Esophagus muscularis mucosa (tissue), 4 donors: ENCODE data around the gene EVL. TPM values are rescaled to one million over a fixed set of nuclear protein-coding genes. Genes with fewer than 3 reads are reported as not detected.
"Not testable (repeated sequence)": the region's sequence is repeated elsewhere in the genome, so short reads cannot be mapped to it uniquely, and the experiment has no call there.

Experiments used
- DNase-seq: peaks from one replicate; pipeline ENCODE4 v3.0.0-alpha.2; 2017; ENCODE audit errors: extremely low spot score
- H3K27ac ChIP-seq, 4 donors: fragments of 200-600 bp; sonication (generic); replicated peaks in 1 of 4; 1 replicate in 3 of 4; 2 replicates in 1 of 4; pipeline ENCODE4 v1.5.1; 2016 to 2019; ENCODE audit warnings: mild to moderate bottlenecking in 1 of 4
- H3K27me3 ChIP-seq, 4 donors: fragments of 200-600 bp; sonication (generic); one replicate each; pipeline versions ENCODE4 v1.5.1 to v1.6.0; 2016 to 2019
- H3K36me3 ChIP-seq, 4 donors: fragments of 200-600 bp; sonication (generic); one replicate each; pipeline ENCODE4 v1.5.1; 2016 to 2019
- H3K4me1 ChIP-seq, 4 donors: fragments of 200-600 bp; sonication (generic); one replicate each; pipeline ENCODE4 v1.5.1; 2016 to 2019
- H3K4me3 ChIP-seq, 4 donors: fragments of 200-600 bp; sonication (generic); 1 replicate in 2 of 4; 2 replicates in 2 of 4; pipeline ENCODE4 v1.5.1; 2016 to 2019; ENCODE audit warnings: mild to moderate bottlenecking in 4 of 4, moderate library complexity in 1 of 4
- H3K9me3 ChIP-seq, 4 donors: fragments of 200-600 bp; sonication (generic); 1 replicate in 3 of 4; 2 replicates in 1 of 4; pipeline ENCODE4 v1.5.1; 2016 to 2019
- CTCF ChIP-seq, 3 experiments: fragments of 200-600 bp in 2 of 3; fragments of 450-650 bp in 1 of 3; sonication (generic) in 2 of 3; IDR thresholded peaks; one replicate each; pipeline ENCODE4 v1.5.1; 2017 to 2019; ENCODE audit warnings: antibody characterized with exemption in 3 of 3, mild to moderate bottlenecking in 2 of 3, moderate library complexity in 1 of 3
- EP300 ChIP-seq: sonication (generic); formaldehyde crosslinking; IDR thresholded peaks from one replicate; pipeline ENCODE4 v1.6.1; 2017; ENCODE audit warnings: antibody characterized with exemption
- POLR2A ChIP-seq: fragments of 450-650 bp; IDR thresholded peaks from one replicate; pipeline ENCODE4 v1.6.1; 2017; ENCODE audit warnings: antibody characterized with exemption, moderate library complexity, mild to moderate bottlenecking, low read depth
- POLR2AphosphoS5 ChIP-seq, 2 donors: sonication (generic); formaldehyde crosslinking; IDR thresholded peaks; one replicate each; pipeline ENCODE4 v1.6.1; 2017; ENCODE audit warnings: antibody characterized with exemption in 2 of 2
- WGBS: methylation state at CpG from one replicate; pipeline ENCODE4 v1.1.5; 2018; 5-methylcytosine and 5-hydroxymethylcytosine counted together
- intact Hi-C: fragments of 100-400 bp; cut with DNase I; formaldehyde crosslinking; loops from one replicate; pipeline ENCODE4 v1.15.1; 2023
- total RNA-seq, 4 donors: library from RNA; depleted of rRNA; stranded (reverse); fragments of >200 nt; gene quantifications; one replicate each; pipeline versions ENCODE4 v1.1.0 to v1.2.1, GENCODE V29; 2016

EVL gene
- total RNA-seq, 4 donors from 2014 or later: 27.0 to 43.9 (median 37.3) TPM

GRCh38 chr14:100153560-100153959 lies 88.3 kb downstream of the EVL start:
- Histone ChIP-seq H3K4me1 (peaks cover 0 to 3% (median under 1%) of the 10 kb centered on the region in 4 donors), H3K9me3 (peaks cover 0 to 9% (median 8%) of the 10 kb centered on the region in 4 donors), H3K36me3 (no peaks in the 10 kb centered on the region), H3K27me3 (peaks cover 0 to 77% (median 13%) of the 10 kb centered on the region in 4 donors), H3K4me3 (no peak overlapping the region), H3K27ac (no peak overlapping the region)
- 90% methylated on average over 2 of the region's 6 CpGs for WGBS
- intact Hi-C loops: no loop called here
- DNase-seq: no peak
- TF ChIP-seq CTCF (IDR thresholded peaks at IDR 0.05) (no peak), POLR2A (no peak), POLR2AphosphoS5 (IDR thresholded peaks at IDR 0.05) (no peak), EP300 (no peak)

- TF ChIP-seq POLR2A (no peak), CTCF (IDR thresholded peaks at IDR 0.05) (peak; percentile 14 to 38 (median 15)), POLR2AphosphoS5 (IDR thresholded peaks at IDR 0.05) (no peak), EP300 (no peak)
- H3K36me3 ChIP-seq: no peaks in the 10 kb centered on the region
- H3K4me3 ChIP-seq: no peak overlapping the region
- WGBS: 65% methylated on average over 8 of the region's 8 CpGs
- no peak for DNase-seq
- H3K27ac ChIP-seq: no peak overlapping the region
- H3K27me3 ChIP-seq: peaks cover 2 to 92% (median 29%) of the 10 kb centered on the region in 4 donors
- intact Hi-C loops: no loop called here
- H3K4me1 ChIP-seq: peaks cover 12 to 18% (median 16%) of the 10 kb centered on the region in 4 donors
- peaks cover 0 to 9% (median 8%) of the 10 kb centered on the region in 4 donors for H3K9me3 ChIP-seq
Observed at GRCh38 chr14:100155049-100155621, 89.9 kb downstream of the EVL start.

- 68% methylated on average over 12 of the region's 12 CpGs for WGBS
- intact Hi-C loops: no loop called here
- TF ChIP-seq CTCF (IDR thresholded peaks at IDR 0.05) (no peak), POLR2AphosphoS5 (IDR thresholded peaks at IDR 0.05) (no peak), POLR2A (no peak), EP300 (no peak)
- DNase-seq: no peak
- peaks cover 2 to 92% (median 33%) of the 10 kb centered on the region in 4 donors for H3K27me3 ChIP-seq
- H3K27ac ChIP-seq: no peak overlapping the region
- H3K4me3 ChIP-seq: no peak overlapping the region
- peaks cover 0 to 9% (median 8%) of the 10 kb centered on the region in 4 donors for H3K9me3 ChIP-seq
- H3K4me1 ChIP-seq: peaks cover 12 to 18% (median 17%) of the 10 kb centered on the region in 4 donors
- H3K36me3 ChIP-seq: no peaks in the 10 kb centered on the region
Observed at GRCh38 chr14:100155756-100156616, 90.8 kb downstream of the EVL start.

- Histone ChIP-seq H3K36me3 (no peaks in the 10 kb centered on the region), H3K9me3 (peaks cover 0 to 9% (median 8%) of the 10 kb centered on the region in 4 donors), H3K4me1 (peaks cover 12 to 18% (median 17%) of the 10 kb centered on the region in 4 donors), H3K4me3 (no peak overlapping the region), H3K27ac (no peak overlapping the region), H3K27me3 (peaks cover 2 to 90% (median 33%) of the 10 kb centered on the region in 4 donors)
- TF ChIP-seq POLR2A: no peak
- DNase-seq: no peak
- 82% methylated on average over 6 of the region's 6 CpGs for whole genome bisulfite sequencing
- intact Hi-C loops: no loop called here
Observed at GRCh38 chr14:100156776-100157175, 91.6 kb downstream of the EVL start.

GRCh38 chr14:100157548-100158232 lies 92.5 kb downstream of the EVL start:
- H3K4me3 ChIP-seq, DNase-seq, H3K9me3 ChIP-seq, H3K27ac ChIP-seq, H3K36me3 ChIP-seq, intact Hi-C loops: not testable (repeated sequence)
- Histone ChIP-seq H3K4me1 (peaks cover 12 to 18% (median 17%) of the 10 kb centered on the region in 4 donors), H3K27me3 (peaks cover 2 to 81% (median 33%) of the 10 kb centered on the region in 4 donors)
- 89% methylated on average over 14 of the region's 16 CpGs for WGBS
